Right cardiac atrium (tissue), 5 donors: ENCODE measurements around the gene PRKRA. TPM values are rescaled to one million over a fixed set of nuclear protein-coding genes. Genes with fewer than 3 reads are reported as not detected.

Source experiments
- polyA plus RNA-seq: library from polyadenylated mRNA; stranded (reverse); fragments of 200-250 nt; gene quantifications from one replicate; pipeline ENCODE4 v1.2.3, GENCODE V29; 2013
- total RNA-seq, 4 donors: library from RNA; stranded (reverse); fragmentation: NEBNext Ultra II Directional; extraction: Animal tissue kit (Norgen Biotek cat#: 25700); gene quantifications; one replicate each; pipeline ENCODE4 v1.2.1, GENCODE V29; 2021
- donor health status: healthy with polysubstance abuse.
- donor health status: DM: no; HTN: yes; CAD: no.
- donor health status: DM: no; HTN: no; CAD: no.
- donor health status: DM: no; HTN: yes; CAD: no; lungs with severe emphysema.
- donor health status: DM: yes; HTN: yes; CAD: no.

The PRKRA gene
- total and polyA plus RNA-seq, 5 donors, result 35.5 to 43.9 (median 37.2) TPM

Other genes with a start within 250 kb of the PRKRA start
- 1 to 10 TPM; 1.9 to 2.4 (median 2.0) TPM for gene PJVK, start 203 bp upstream of the PRKRA start, total RNA-seq
- gene PJVK, start 203 bp upstream of the PRKRA start, polyA plus RNA-seq, result 2.0 TPM
- 10 to 100 TPM; 10.7 to 15.6 (median 12.8) TPM for gene FKBP7, start 27.4 kb upstream of the PRKRA start, total RNA-seq
- 11.7 TPM for gene FKBP7, start 27.4 kb upstream of the PRKRA start, polyA plus RNA-seq
- gene PLEKHA3, start 29.3 kb upstream of the PRKRA start, total RNA-seq, result 10 to 100 TPM; 44.5 to 69.9 (median 47.3) TPM
- gene PLEKHA3, start 29.3 kb upstream of the PRKRA start, polyA plus RNA-seq, result 5.3 TPM